Natural killer cell (primary cell): ENCODE measurements around the gene ZMYND19. TPM values are rescaled to one million over a fixed set of nuclear protein-coding genes. Genes with fewer than 3 reads are reported as not detected.

Experiments
- ATAC-seq, 3 donors: fragments of 150-1000 bp in 2 of 3; fragments of 200-7000 bp in 1 of 3; cut with Tn5 transposase; 1 replicate in 1 of 3; 2 replicates in 2 of 3; pipeline ENCODE4 v1.10.0; 2021; ENCODE audit warnings: mild to moderate bottlenecking in 2 of 3, moderate library complexity in 2 of 3
- DNase-seq, 2 donors: peaks; one replicate each; pipeline versions ENCODE4 v3.0.0 to v3.0.0-alpha.2; 2013 to 2021; ENCODE audit warnings: mixed read lengths in 1 of 2
- H3K27ac ChIP-seq: one replicate; pipeline ENCODE4 v1.5.1; 2013; ENCODE audit warnings: mild to moderate bottlenecking, low read length
- H3K27me3 ChIP-seq: one replicate; pipeline ENCODE4 v1.6.1; 2013; ENCODE audit warnings: low read length; ENCODE audit not compliant: control insufficient read depth, insufficient read depth
- H3K36me3 ChIP-seq: one replicate; pipeline ENCODE4 v1.6.1; 2013; ENCODE audit warnings: low read length; ENCODE audit not compliant: control insufficient read depth, insufficient read depth
- H3K4me1 ChIP-seq: one replicate; pipeline ENCODE4 v1.6.1; 2013; ENCODE audit warnings: low read length; ENCODE audit not compliant: control insufficient read depth, insufficient read depth
- H3K4me3 ChIP-seq: one replicate; pipeline ENCODE4 v1.5.1; 2013; ENCODE audit warnings: low read length
- H3K9me3 ChIP-seq: one replicate; pipeline ENCODE4 v1.6.1; 2013; ENCODE audit warnings: low read length; ENCODE audit not compliant: control insufficient read depth, insufficient read depth
- H3K27ac Mint-ChIP-seq, 2 donors: one replicate each; pipeline ENCODE4 v1.8.0; 2022; ENCODE audit warnings: mild to moderate bottlenecking in 2 of 2, mixed read lengths in 2 of 2, moderate library complexity in 1 of 2
- H3K27me3 Mint-ChIP-seq, 2 donors: one replicate each; pipeline ENCODE4 v1.8.0; 2022; ENCODE audit warnings: low read depth in 2 of 2, mixed read lengths in 2 of 2
- H3K36me3 Mint-ChIP-seq: one replicate; pipeline ENCODE4 v1.8.0; 2022; ENCODE audit warnings: mixed read lengths
- H3K4me1 Mint-ChIP-seq, 2 donors: one replicate each; pipeline ENCODE4 v1.8.0; 2022; ENCODE audit warnings: mixed read lengths in 2 of 2
- H3K4me3 Mint-ChIP-seq: one replicate; pipeline ENCODE4 v1.8.0; 2022; ENCODE audit warnings: mild to moderate bottlenecking, moderate library complexity, mixed read lengths
- H3K9me3 Mint-ChIP-seq, 2 donors: one replicate each; pipeline ENCODE4 v1.8.0; 2022; ENCODE audit warnings: mixed read lengths in 2 of 2
- CTCF ChIP-seq: fragments of 200-600 bp; IDR thresholded peaks from one replicate; pipeline ENCODE4 v1.8.0; 2022; ENCODE audit warnings: antibody characterized with exemption
- WGBS: methylation state at CpG from one replicate; pipeline ENCODE4 v1.1.7; 2013; ENCODE audit warnings: missing lambda C conversion rate; ENCODE audit not compliant: insufficient coverage; 5-methylcytosine and 5-hydroxymethylcytosine counted together
- intact Hi-C: fragments of 100-400 bp; cut with micrococcal nuclease; formaldehyde crosslinking; loops from one replicate; pipeline ENCODE4 v1.14.2; 2022
- total RNA-seq, 4 donors: library from RNA; stranded (reverse); fragments of 120-200 nt in 1 of 4; gene quantifications; one replicate each; pipeline versions ENCODE4 v1.2.3 to v1.2.4, GENCODE V29; 2013 to 2022

The ZMYND19 gene
- total RNA-seq, 3 donors from 2014 or later (not counting 1 experiment from before 2014, with no cell fraction given): 6.5 to 18.8 (median 16.3) TPM

GRCh38 chr9:137607141-137607857, 17.0 kb upstream of the ZMYND19 start:
- peak overlapping the region; percentile 82 for H3K4me3 Mint-ChIP-seq
- no peak for DNase-seq
- TF ChIP-seq CTCF: no peak
- Histone ChIP-seq H3K27me3 (no peaks in the 10 kb centered on the region), H3K4me3 (no peak overlapping the region), H3K27ac (no peak overlapping the region), H3K9me3 (no peaks in the 10 kb centered on the region), H3K36me3 (no peaks in the 10 kb centered on the region), H3K4me1 (peaks cover 44% of the 10 kb centered on the region)
- ATAC-seq: no peak
- H3K27ac Mint-ChIP-seq: peak overlapping the region in 1 of 2 donors; percentile 22
- H3K4me1 Mint-ChIP-seq: peaks cover 7 to 33% of the 10 kb centered on the region in 2 donors
- 86% methylated on average over 17 of the region's 17 CpGs for WGBS
- no peaks in the 10 kb centered on the region for H3K9me3 Mint-ChIP-seq
- intact Hi-C loops: no loop called here
- H3K27me3 Mint-ChIP-seq: no peaks in the 10 kb centered on the region
- no peaks in the 10 kb centered on the region for H3K36me3 Mint-ChIP-seq

- intact Hi-C loops: no loop called here
- Mint-ChIP-seq H3K9me3 (no peaks in the 10 kb centered on the region), H3K27me3 (no peaks in the 10 kb centered on the region), H3K4me1 (peaks cover 7 to 27% of the 10 kb centered on the region in 2 donors), H3K4me3 (peak overlapping the region; percentile 82), H3K27ac (peak overlapping the region in 1 of 2 donors; percentile 22), H3K36me3 (no peaks in the 10 kb centered on the region)
- TF ChIP-seq CTCF: no peak
- Histone ChIP-seq H3K27ac (no peak overlapping the region), H3K27me3 (no peaks in the 10 kb centered on the region), H3K4me3 (peak overlapping the region; percentile 24), H3K36me3 (no peaks in the 10 kb centered on the region), H3K4me1 (peaks cover 39% of the 10 kb centered on the region), H3K9me3 (no peaks in the 10 kb centered on the region)
- WGBS: 72% methylated on average over 13 of the region's 13 CpGs
- DNase-seq (no peak), ATAC-seq (no peak)
Measured at GRCh38 chr9:137606734-137607138, 16.4 kb upstream of the ZMYND19 start.

DNA sequence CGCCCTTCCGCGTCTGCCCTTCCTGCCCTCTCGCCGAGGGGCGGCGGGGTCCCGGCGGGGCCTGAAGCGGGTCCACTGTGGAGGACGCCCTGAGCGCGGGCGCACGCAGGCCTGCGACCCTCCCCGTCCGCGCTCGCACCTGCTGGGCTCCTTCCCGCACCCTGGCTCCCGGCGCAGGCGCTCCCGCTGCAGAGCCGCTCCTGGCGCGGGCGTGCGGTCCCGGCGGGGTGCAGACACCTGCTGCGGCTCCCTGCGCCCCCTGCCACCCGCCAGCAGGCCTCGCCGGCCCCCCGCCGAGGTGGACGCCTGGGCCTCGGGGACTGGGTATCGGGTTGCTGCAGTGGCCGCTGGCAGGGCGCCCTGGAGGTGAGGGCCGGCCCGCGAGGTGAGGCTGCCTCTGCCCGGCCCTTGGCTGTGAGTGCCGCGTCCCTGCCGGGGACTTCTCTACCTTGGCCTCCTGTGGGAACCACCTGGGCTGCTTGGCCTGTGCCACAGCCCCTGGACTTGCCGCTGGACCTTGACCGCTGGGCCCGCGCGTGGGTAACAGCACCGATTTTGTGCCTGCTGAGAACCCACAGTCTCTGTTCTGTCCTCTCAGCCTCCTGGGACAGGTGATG, 15.8 kb upstream of the ZMYND19 start:
- Mint-ChIP-seq H3K4me1 (peaks cover 7 to 22% of the 10 kb centered on the region in 2 donors), H3K36me3 (no peaks in the 10 kb centered on the region), H3K9me3 (no peaks in the 10 kb centered on the region), H3K4me3 (peak overlapping the region; percentile 82), H3K27ac (peak overlapping the region in 1 of 2 donors; percentile 22), H3K27me3 (no peaks in the 10 kb centered on the region)
- Histone ChIP-seq H3K4me1 (peaks cover 32% of the 10 kb centered on the region), H3K36me3 (no peaks in the 10 kb centered on the region), H3K27me3 (no peaks in the 10 kb centered on the region), H3K27ac (no peak overlapping the region), H3K4me3 (peak overlapping the region; percentile 33), H3K9me3 (no peaks in the 10 kb centered on the region)
- WGBS: 3% methylated on average over 57 of the region's 57 CpGs
- DNase-seq (no peak), ATAC-seq (no peak)
- no peak for TF ChIP-seq CTCF
- intact Hi-C loops: no loop called here
